ENCODE measurements around the gene KLHL29.

Gene KLHL29

GRCh38 chr2:23373666-23374065 is 11.3 kb upstream of the KLHL29 start:
- peaks cover 2% of the 10 kb centered on the region for H3K27me3 ChIP-seq (ENCODE audit: insufficient read depth, poor library complexity, severe bottlenecking)
- no peak overlapping the region for H3K4me3 ChIP-seq (replicated peaks; ENCODE audit: insufficient read depth, low read length)
- no peak for DNase-seq (ENCODE audit: low read depth in 1 of 2, low spot score in 1 of 2)
- no peak for TF ChIP-seq REST (IDR thresholded peaks at IDR 0.05; ENCODE audit: insufficient replicate concordance, low read depth)
- TF ChIP-seq, protein P1, sequence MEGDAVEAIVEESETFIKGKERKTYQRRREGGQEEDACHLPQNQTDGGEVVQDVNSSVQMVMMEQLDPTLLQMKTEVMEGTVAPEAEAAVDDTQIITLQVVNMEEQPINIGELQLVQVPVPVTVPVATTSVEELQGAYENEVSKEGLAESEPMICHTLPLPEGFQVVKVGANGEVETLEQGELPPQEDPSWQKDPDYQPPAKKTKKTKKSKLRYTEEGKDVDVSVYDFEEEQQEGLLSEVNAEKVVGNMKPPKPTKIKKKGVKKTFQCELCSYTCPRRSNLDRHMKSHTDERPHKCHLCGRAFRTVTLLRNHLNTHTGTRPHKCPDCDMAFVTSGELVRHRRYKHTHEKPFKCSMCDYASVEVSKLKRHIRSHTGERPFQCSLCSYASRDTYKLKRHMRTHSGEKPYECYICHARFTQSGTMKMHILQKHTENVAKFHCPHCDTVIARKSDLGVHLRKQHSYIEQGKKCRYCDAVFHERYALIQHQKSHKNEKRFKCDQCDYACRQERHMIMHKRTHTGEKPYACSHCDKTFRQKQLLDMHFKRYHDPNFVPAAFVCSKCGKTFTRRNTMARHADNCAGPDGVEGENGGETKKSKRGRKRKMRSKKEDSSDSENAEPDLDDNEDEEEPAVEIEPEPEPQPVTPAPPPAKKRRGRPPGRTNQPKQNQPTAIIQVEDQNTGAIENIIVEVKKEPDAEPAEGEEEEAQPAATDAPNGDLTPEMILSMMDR (IDR thresholded peaks at IDR 0.05; ENCODE audit: insufficient read depth, low read length) = no peak
- TF ChIP-seq GABPA (IDR thresholded peaks at IDR 0.05; ENCODE audit: low read depth) = no peak
- TF ChIP-seq POLR2AphosphoS5 (IDR thresholded peaks at IDR 0.05; ENCODE audit: low read depth) = no peak
- no peak for TF ChIP-seq SPI1 (IDR thresholded peaks at IDR 0.05; ENCODE audit: borderline replicate concordance, low read depth)
- H3K27ac ChIP-seq (replicated peaks) = no peak overlapping the region

DNA sequence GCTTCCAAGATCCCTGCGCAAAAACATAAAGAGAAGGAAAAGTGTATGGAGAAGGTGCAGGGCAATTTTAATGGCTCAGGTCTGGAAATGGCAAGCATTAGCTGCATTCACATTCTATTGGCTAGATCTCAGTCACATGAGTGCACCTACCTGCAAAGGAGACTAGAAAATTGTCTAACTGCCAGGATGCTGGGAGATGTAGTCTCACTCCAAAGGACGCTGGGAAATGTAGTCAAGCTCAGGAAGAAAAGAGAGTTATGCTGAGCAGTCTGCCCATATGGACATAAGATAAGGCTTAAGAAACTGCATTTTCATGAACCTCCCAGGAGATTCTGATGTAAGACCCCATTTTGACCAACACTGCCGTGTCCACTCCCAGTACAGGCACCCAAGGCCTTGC is 9.5 kb upstream of the KLHL29 start:
- no peak overlapping the region for H3K27ac ChIP-seq (replicated peaks)
- DNase-seq (ENCODE audit: low read depth in 1 of 2, low spot score in 1 of 2) = no peak
- peaks cover 4% of the 10 kb centered on the region for H3K27me3 ChIP-seq (ENCODE audit: insufficient read depth, poor library complexity, severe bottlenecking)
- no peak overlapping the region for H3K4me3 ChIP-seq (replicated peaks; ENCODE audit: insufficient read depth, low read length)
- TF ChIP-seq POLR2AphosphoS5 (IDR thresholded peaks at IDR 0.05; ENCODE audit: low read depth) = no peak
- TF ChIP-seq, protein P1 (IDR thresholded peaks at IDR 0.05; ENCODE audit: insufficient read depth, low read length) = no peak
- TF ChIP-seq SPI1 (IDR thresholded peaks at IDR 0.05; ENCODE audit: borderline replicate concordance, low read depth) = no peak
- no peak for TF ChIP-seq REST (IDR thresholded peaks at IDR 0.05; ENCODE audit: insufficient replicate concordance, low read depth)
- no peak for TF ChIP-seq GABPA (IDR thresholded peaks at IDR 0.05; ENCODE audit: low read depth)

DNA sequence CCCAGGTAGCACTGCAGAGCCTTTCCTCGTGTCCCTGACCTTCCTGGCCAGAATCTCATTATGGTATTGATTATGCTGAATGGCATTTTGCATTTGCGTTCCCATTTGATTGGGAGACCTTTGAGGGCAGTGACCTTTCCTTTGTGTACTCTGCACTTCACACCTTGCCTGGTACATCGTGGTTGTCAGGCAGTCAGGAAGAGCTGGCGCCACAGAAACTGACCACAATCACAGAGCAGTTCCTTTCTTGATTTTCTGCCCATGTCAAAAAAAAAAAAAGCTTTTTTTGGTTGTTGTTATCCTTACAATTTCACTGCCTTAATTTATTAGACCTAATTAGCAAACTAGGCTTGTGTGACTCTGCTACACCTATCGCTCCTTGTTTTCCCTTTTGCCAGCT is 8.9 kb upstream of the KLHL29 start:
- Histone ChIP-seq H3K27ac (replicated peaks) (no peak overlapping the region), H3K27me3 (ENCODE audit: insufficient read depth, poor library complexity, severe bottlenecking) (peaks cover 4% of the 10 kb centered on the region), H3K4me3 (replicated peaks; ENCODE audit: insufficient read depth, low read length) (no peak overlapping the region)
- TF ChIP-seq POLR2AphosphoS5 (IDR thresholded peaks at IDR 0.05; ENCODE audit: low read depth) = no peak
- no peak for TF ChIP-seq GABPA (IDR thresholded peaks at IDR 0.05; ENCODE audit: low read depth)
- TF ChIP-seq REST (IDR thresholded peaks at IDR 0.05; ENCODE audit: insufficient replicate concordance, low read depth) = no peak
- no peak for DNase-seq (ENCODE audit: low read depth in 1 of 2, low spot score in 1 of 2)

GRCh38 chr2:23376972-23377371 is 8.0 kb upstream of the KLHL29 start:
- TF ChIP-seq REST (IDR thresholded peaks at IDR 0.05; ENCODE audit: insufficient replicate concordance, low read depth) = no peak
- TF ChIP-seq SPI1 (IDR thresholded peaks at IDR 0.05; ENCODE audit: borderline replicate concordance, low read depth) = no peak
- TF ChIP-seq, protein P1 (IDR thresholded peaks at IDR 0.05; ENCODE audit: insufficient read depth, low read length) = no peak
- no peak for TF ChIP-seq GABPA (IDR thresholded peaks at IDR 0.05; ENCODE audit: low read depth)
- TF ChIP-seq POLR2AphosphoS5 (IDR thresholded peaks at IDR 0.05; ENCODE audit: low read depth) = no peak
- no peak overlapping the region for H3K27ac ChIP-seq (replicated peaks)
- no peak overlapping the region for H3K4me3 ChIP-seq (replicated peaks; ENCODE audit: insufficient read depth, low read length)
- no peak for DNase-seq (ENCODE audit: low read depth in 1 of 2, low spot score in 1 of 2)
- peaks cover 9% of the 10 kb centered on the region for H3K27me3 ChIP-seq (ENCODE audit: insufficient read depth, poor library complexity, severe bottlenecking)

Measured in HL-60 (cell line).